ENCODE results near the gene MAPK8.

GRCh38 chr10:48456361-48456804 is 149.9 kb downstream of the MAPK8 start:
- TF ChIP-seq CEBPB (IDR thresholded peaks at IDR 0.05) = no peak
- TF ChIP-seq EP300 (IDR thresholded peaks at IDR 0.05; ENCODE audit: borderline replicate concordance) = no peak
- TF ChIP-seq REST (IDR thresholded peaks at IDR 0.05; ENCODE audit: low read depth) = no peak
- TF ChIP-seq RAD21 (IDR thresholded peaks at IDR 0.05; ENCODE audit: low read depth) = no peak
- no peak for TF ChIP-seq USF1 (IDR thresholded peaks at IDR 0.05)
- TF ChIP-seq YY1 (IDR thresholded peaks at IDR 0.05; ENCODE audit: low read depth) = no peak
- TF ChIP-seq CREB1 (IDR thresholded peaks at IDR 0.05; ENCODE audit: low read depth) = no peak
- no peak for TF ChIP-seq TEAD4 (IDR thresholded peaks at IDR 0.05)
- no peak for TF ChIP-seq TCF12 (IDR thresholded peaks at IDR 0.05; ENCODE audit: low read depth)
- TF ChIP-seq FOXM1 (IDR thresholded peaks at IDR 0.05; ENCODE audit: borderline replicate concordance, low read depth) = no peak

Data from Ishikawa (cell line).